ENCODE measurements around the gene PCBP1.
A peak's percentile ranks its signal among the peaks of the same experiment; 100 is the strongest.

The PCBP1 gene

DNA sequence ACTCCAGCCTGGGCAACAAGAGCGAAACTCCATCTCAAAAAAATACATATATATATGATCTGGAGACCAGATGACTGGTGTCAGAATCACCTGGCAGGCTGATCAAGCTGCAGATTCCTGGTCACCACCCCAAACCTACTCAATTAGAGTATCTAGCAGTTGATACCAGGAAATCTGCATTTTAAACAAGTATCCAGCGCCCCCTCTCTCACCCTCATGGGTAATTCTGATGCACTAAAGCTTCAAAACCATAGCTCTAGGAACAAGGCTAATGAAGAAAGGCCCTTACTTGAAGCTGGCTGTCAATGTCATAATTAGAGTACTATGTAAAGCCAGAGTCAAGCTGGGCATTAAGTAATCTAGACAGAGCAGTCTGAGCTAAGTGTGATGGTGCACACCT is 25.0 kb upstream of the PCBP1 start:
- peaks cover 77% of the 10 kb centered on the region for H3K36me3 Mint-ChIP-seq (ENCODE audit: low read depth)
- no peaks in the 10 kb centered on the region for H3K9me3 Mint-ChIP-seq
- H3K27ac Mint-ChIP-seq = no peak overlapping the region
- H3K4me1 Mint-ChIP-seq (ENCODE audit: low read depth) = peaks cover 12% of the 10 kb centered on the region
- H3K27me3 Mint-ChIP-seq = no peaks in the 10 kb centered on the region
- no peak for DNase-seq
- no peak overlapping the region for H3K4me3 Mint-ChIP-seq

DNA sequence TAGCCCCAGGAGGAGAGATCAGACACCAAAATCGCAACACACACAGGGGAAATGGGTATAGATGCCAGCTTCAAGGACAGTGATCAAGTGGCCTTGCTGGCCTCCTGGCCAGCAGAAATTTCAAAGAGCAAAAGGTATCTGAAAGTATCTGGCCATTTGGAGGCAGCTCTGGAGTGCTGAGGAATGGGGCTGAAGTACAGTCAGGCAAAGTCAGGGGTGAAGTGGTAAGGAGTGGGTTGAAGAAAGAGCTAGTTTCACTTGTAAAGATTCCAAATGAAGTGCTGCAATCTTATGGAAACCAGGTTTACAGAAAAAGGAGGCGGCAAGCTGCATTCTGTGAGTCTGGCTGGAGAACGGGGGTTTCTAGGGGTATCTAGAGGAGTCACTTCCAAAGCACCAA is 19.2 kb upstream of the PCBP1 start:
- H3K4me3 Mint-ChIP-seq = peak overlapping the region; percentile 42
- no peaks in the 10 kb centered on the region for H3K9me3 Mint-ChIP-seq
- H3K27me3 Mint-ChIP-seq = no peaks in the 10 kb centered on the region
- DNase-seq = no peak
- peaks cover 68% of the 10 kb centered on the region for H3K36me3 Mint-ChIP-seq (ENCODE audit: low read depth)
- H3K27ac Mint-ChIP-seq = peak overlapping the region; percentile 93
- H3K4me1 Mint-ChIP-seq (ENCODE audit: low read depth) = peaks cover 46% of the 10 kb centered on the region

DNA sequence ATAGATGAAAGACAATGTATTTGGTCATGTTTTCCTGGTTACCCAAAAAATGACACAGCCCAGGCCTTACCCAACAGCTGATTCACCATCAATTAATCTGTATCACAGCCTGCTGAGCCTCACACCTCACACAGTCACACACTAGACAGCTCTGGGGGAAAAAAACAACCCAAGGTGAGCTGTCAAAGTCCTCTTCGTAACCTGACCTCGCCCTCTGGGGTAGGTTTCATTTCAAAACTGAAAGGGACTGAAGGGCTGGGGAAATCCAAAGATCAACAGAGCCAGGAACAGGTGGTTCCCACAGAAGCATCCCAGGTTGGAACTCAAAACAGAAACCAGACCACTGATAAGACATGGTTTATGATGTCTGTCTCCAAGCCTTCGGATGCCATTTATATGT is 18.2 kb upstream of the PCBP1 start:
- DNase-seq = peak; percentile 64
- H3K9me3 Mint-ChIP-seq = no peaks in the 10 kb centered on the region
- peaks cover 66% of the 10 kb centered on the region for H3K36me3 Mint-ChIP-seq (ENCODE audit: low read depth)
- H3K4me1 Mint-ChIP-seq (ENCODE audit: low read depth) = peaks cover 51% of the 10 kb centered on the region
- H3K4me3 Mint-ChIP-seq = peak overlapping the region; percentile 0
- peak overlapping the region; percentile 93 for H3K27ac Mint-ChIP-seq
- H3K27me3 Mint-ChIP-seq = no peaks in the 10 kb centered on the region

DNA sequence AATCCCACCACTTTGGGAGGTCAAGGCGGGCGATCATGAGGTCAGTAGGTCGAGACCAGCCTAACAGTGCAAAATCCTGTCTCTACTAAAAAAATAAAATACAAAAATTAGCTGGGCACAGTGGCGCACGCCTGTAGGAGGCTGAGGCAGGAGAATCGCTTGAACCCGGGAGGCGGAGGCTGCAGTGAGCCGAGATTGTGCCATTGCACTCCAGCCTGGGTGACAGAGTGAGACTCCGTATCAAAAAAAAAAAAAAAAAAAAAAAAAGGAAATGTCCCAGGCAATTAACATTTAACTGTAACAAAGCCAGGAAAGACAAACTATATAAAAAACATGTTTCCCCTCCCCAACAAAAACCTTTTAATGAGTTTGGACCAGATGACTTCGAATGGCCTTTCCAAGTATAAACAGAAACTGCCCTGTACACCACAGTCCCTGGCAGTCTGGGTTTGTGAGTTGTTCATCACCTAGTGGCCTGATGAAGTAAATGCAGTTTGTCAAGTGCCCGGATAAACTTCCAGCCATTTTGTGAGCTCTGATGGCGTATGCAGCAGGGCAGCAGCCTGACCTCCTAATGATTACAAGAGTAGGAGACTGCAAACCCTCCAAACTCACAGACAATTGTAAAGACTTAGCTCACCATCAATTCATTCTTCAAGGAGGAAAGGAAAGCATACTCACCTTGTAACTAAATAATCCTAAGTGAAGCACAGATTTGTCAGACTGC is 16.6 kb upstream of the PCBP1 start:
- peaks cover 47% of the 10 kb centered on the region for H3K4me1 Mint-ChIP-seq (ENCODE audit: low read depth)
- no peaks in the 10 kb centered on the region for H3K27me3 Mint-ChIP-seq
- H3K4me3 Mint-ChIP-seq = peak overlapping the region; percentile 9
- H3K36me3 Mint-ChIP-seq (ENCODE audit: low read depth) = peaks cover 65% of the 10 kb centered on the region
- peak overlapping the region; percentile 93 for H3K27ac Mint-ChIP-seq
- H3K9me3 Mint-ChIP-seq = no peaks in the 10 kb centered on the region
- DNase-seq = no peak

DNA sequence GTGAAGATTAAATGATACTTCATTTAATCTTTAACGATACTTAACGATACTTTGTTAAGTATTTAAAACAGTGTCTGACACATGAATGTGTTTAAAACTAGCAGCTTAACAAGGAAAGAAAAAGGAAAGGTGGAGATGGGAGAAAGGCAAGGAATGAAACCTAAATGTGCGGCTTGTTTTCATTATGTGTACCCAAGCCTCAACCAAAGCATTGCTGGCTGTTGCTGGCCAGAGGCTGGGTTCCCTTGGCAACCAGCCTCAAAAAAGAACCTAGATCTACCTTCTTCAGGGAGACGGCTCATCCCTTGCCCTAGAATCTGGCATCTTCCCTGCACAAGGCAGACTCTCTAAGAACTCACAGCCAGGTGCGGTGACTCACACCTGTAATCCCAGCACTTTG is 13.8 kb upstream of the PCBP1 start:
- Mint-ChIP-seq H3K4me1 (ENCODE audit: low read depth) (peaks cover 37% of the 10 kb centered on the region), H3K9me3 (no peaks in the 10 kb centered on the region), H3K27me3 (no peaks in the 10 kb centered on the region), H3K27ac (peak overlapping the region; percentile 1), H3K4me3 (no peak overlapping the region), H3K36me3 (ENCODE audit: low read depth) (peaks cover 67% of the 10 kb centered on the region)
- DNase-seq = no peak

DNA sequence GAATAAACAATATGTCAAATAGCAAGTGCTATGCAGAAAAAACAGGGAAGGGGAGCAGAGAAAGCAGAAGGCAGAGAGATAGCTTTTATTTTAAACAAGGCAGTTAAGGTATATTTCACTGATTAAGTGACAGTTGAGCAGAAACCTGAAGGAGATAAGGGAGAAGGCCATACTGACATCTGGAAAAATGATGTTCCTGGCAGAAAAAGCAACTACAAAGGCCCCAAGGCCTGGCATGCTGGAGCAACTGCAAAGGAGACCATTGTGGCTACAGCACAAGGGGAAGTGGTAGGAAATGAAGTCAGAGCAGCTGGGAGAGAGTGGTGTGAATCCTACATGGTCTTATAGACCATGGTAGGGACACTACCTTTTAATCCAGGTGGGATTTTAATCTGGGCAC is 8.9 kb upstream of the PCBP1 start:
- no peak for DNase-seq
- Mint-ChIP-seq H3K27me3 (no peaks in the 10 kb centered on the region), H3K27ac (no peak overlapping the region), H3K9me3 (no peaks in the 10 kb centered on the region), H3K4me3 (no peak overlapping the region), H3K36me3 (ENCODE audit: low read depth) (peaks cover 87% of the 10 kb centered on the region), H3K4me1 (ENCODE audit: low read depth) (peaks cover 40% of the 10 kb centered on the region)

DNA sequence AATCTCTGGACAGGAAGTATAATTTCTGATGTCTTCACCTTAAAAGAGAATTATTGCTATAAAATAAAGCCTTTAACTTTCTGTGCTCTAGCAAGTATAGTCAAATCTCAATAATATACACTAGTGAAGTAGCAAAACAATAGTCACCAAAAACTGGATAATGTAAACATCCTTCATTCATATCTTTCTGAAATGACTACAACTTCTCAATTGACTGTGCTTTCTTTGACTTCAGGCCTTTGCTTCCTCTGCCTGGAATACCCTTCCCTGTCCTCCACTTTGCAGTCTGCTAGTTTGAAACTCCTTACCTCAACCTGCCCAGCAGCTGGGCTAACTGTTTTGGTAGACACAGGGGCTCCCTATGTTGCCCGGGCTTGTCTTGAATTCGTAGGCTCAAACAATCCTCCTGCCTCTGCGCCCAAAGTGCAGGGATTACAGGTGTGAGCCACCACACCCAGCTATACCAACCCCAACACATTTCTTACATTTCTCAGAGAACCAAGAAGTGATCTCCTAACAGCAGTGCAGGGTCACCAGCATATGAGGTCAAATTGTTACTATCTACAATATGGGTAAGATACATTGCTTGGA is 6.6 kb upstream of the PCBP1 start:
- Mint-ChIP-seq H3K27ac (peak overlapping the region; percentile 80), H3K36me3 (ENCODE audit: low read depth) (peaks cover 90% of the 10 kb centered on the region), H3K9me3 (no peaks in the 10 kb centered on the region), H3K27me3 (no peaks in the 10 kb centered on the region), H3K4me1 (ENCODE audit: low read depth) (peaks cover 59% of the 10 kb centered on the region), H3K4me3 (no peak overlapping the region)
- DNase-seq = no peak

DNA sequence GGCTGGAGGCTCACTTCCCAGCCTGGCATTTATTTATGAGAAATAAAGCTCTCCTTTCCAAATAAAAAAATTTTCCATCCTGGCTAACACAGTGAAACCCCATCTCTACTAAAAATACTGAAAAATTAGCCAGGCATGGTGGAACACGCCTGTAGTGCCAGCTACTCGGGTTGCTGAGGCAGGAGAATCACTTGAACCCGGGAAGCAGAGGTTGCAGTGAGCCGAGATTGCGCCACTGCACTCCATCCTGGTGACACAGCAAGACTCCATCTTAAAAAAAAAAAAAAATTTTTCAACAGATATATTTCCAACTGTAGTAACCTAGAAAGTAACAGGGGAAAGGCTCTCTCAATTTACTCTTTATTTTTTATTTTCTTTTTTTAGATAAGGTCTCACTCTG is 6.1 kb upstream of the PCBP1 start:
- peaks cover 90% of the 10 kb centered on the region for H3K36me3 Mint-ChIP-seq (ENCODE audit: low read depth)
- H3K27ac Mint-ChIP-seq = peak overlapping the region; percentile 50
- H3K27me3 Mint-ChIP-seq = no peaks in the 10 kb centered on the region
- no peaks in the 10 kb centered on the region for H3K9me3 Mint-ChIP-seq
- no peak for DNase-seq
- peaks cover 64% of the 10 kb centered on the region for H3K4me1 Mint-ChIP-seq (ENCODE audit: low read depth)
- H3K4me3 Mint-ChIP-seq = no peak overlapping the region

- Mint-ChIP-seq H3K9me3 (no peaks in the 10 kb centered on the region), H3K27me3 (no peaks in the 10 kb centered on the region), H3K36me3 (ENCODE audit: low read depth) (peaks cover 87% of the 10 kb centered on the region), H3K27ac (peak overlapping the region; percentile 91), H3K4me1 (ENCODE audit: low read depth) (peaks cover 58% of the 10 kb centered on the region), H3K4me3 (peak overlapping the region; percentile 47)
- peak; percentile 56 for DNase-seq
Observed at GRCh38 chr2:70083344-70084156, 3.7 kb upstream of the PCBP1 start.

- DNase-seq = peak; percentile 75
- Mint-ChIP-seq H3K9me3 (no peaks in the 10 kb centered on the region), H3K4me3 (peak overlapping the region; percentile 99), H3K4me1 (ENCODE audit: low read depth) (peaks cover 50% of the 10 kb centered on the region), H3K27me3 (no peaks in the 10 kb centered on the region), H3K27ac (peak overlapping the region; percentile 100), H3K36me3 (ENCODE audit: low read depth) (peaks cover 87% of the 10 kb centered on the region)
Observed at GRCh38 chr2:70084973-70085710, 2.1 kb upstream of the PCBP1 start.

GRCh38 chr2:70085711-70086277 is 1.5 kb upstream of the PCBP1 start:
- Mint-ChIP-seq H3K36me3 (ENCODE audit: low read depth) (peaks cover 86% of the 10 kb centered on the region), H3K27me3 (no peaks in the 10 kb centered on the region), H3K4me1 (ENCODE audit: low read depth) (peaks cover 52% of the 10 kb centered on the region), H3K4me3 (peak overlapping the region; percentile 99), H3K9me3 (no peaks in the 10 kb centered on the region), H3K27ac (peak overlapping the region; percentile 100)
- DNase-seq = no peak

- H3K27ac Mint-ChIP-seq = peak overlapping the region; percentile 100
- H3K9me3 Mint-ChIP-seq = no peaks in the 10 kb centered on the region
- H3K4me1 Mint-ChIP-seq (ENCODE audit: low read depth) = peaks cover 52% of the 10 kb centered on the region
- H3K27me3 Mint-ChIP-seq = no peaks in the 10 kb centered on the region
- peak overlapping the region; percentile 99 for H3K4me3 Mint-ChIP-seq
- DNase-seq = peak; percentile 90
- H3K36me3 Mint-ChIP-seq (ENCODE audit: low read depth) = peaks cover 80% of the 10 kb centered on the region
Observed at GRCh38 chr2:70086278-70086837, 919 bp upstream of the PCBP1 start.

DNA sequence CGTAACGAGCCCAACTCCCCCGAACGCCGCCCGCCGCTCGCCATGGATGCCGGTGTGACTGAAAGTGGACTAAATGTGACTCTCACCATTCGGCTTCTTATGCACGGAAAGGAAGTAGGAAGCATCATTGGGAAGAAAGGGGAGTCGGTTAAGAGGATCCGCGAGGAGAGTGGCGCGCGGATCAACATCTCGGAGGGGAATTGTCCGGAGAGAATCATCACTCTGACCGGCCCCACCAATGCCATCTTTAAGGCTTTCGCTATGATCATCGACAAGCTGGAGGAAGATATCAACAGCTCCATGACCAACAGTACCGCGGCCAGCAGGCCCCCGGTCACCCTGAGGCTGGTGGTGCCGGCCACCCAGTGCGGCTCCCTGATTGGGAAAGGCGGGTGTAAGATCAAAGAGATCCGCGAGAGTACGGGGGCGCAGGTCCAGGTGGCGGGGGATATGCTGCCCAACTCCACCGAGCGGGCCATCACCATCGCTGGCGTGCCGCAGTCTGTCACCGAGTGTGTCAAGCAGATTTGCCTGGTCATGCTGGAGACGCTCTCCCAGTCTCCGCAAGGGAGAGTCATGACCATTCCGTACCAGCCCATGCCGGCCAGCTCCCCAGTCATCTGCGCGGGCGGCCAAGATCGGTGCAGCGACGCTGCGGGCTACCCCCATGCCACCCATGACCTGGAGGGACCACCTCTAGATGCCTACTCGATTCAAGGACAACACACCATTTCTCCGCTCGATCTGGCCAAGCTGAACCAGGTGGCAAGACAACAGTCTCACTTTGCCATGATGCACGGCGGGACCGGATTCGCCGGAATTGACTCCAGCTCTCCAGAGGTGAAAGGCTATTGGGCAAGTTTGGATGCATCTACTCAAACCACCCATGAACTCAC is 673 bp downstream of the PCBP1 start:
- Mint-ChIP-seq H3K4me3 (peak overlapping the region; percentile 99), H3K27me3 (no peaks in the 10 kb centered on the region), H3K36me3 (ENCODE audit: low read depth) (peaks cover 68% of the 10 kb centered on the region), H3K9me3 (no peaks in the 10 kb centered on the region), H3K4me1 (ENCODE audit: low read depth) (peaks cover 54% of the 10 kb centered on the region), H3K27ac (peak overlapping the region; percentile 100)
- peak; percentile 79 for DNase-seq

All from activated T-cell treated with anti-CD3 and anti-CD28 coated beads, Interleukin-2, amount 50 U/mL, for 24 hours (primary cell).